NCI-H1105 treated with DMSO at 0.1 percent for 48 hours (cell line): ENCODE data around the gene B4GALNT1.
"Not testable (repeated sequence)": the region's sequence is repeated elsewhere in the genome, so short reads cannot be mapped to it uniquely, and the experiment has no call there.

ENCODE experiments used
- DNase-seq: peaks from one replicate; lab custom pipeline; 2025; lab: John Stamatoyannopoulos, UW

Gene B4GALNT1

GRCh38 chr12:57637364-57637763, 4.4 kb upstream of the B4GALNT1 start:
- no peak for DNase-seq

DNA sequence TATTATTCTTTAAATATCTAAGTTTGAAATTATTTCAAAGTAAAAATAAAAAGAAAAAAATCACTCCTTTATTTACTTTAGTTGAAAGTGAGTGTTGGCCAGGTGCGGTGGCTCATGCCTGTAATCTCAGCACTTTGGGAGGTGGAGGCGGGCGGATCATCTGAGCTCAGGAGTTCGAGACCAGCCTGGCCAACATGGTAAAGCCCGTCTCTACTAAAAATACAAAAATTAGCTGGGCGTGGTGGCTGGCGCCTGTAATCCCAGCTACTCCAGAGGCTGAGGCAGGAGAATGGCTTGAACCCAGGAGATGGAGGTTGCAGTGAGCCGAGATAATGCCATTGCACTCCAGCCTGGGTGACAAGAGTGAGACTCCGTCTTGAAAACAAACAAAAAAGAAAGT, 3.7 kb upstream of the B4GALNT1 start:
- DNase-seq, result not testable (repeated sequence)

DNA sequence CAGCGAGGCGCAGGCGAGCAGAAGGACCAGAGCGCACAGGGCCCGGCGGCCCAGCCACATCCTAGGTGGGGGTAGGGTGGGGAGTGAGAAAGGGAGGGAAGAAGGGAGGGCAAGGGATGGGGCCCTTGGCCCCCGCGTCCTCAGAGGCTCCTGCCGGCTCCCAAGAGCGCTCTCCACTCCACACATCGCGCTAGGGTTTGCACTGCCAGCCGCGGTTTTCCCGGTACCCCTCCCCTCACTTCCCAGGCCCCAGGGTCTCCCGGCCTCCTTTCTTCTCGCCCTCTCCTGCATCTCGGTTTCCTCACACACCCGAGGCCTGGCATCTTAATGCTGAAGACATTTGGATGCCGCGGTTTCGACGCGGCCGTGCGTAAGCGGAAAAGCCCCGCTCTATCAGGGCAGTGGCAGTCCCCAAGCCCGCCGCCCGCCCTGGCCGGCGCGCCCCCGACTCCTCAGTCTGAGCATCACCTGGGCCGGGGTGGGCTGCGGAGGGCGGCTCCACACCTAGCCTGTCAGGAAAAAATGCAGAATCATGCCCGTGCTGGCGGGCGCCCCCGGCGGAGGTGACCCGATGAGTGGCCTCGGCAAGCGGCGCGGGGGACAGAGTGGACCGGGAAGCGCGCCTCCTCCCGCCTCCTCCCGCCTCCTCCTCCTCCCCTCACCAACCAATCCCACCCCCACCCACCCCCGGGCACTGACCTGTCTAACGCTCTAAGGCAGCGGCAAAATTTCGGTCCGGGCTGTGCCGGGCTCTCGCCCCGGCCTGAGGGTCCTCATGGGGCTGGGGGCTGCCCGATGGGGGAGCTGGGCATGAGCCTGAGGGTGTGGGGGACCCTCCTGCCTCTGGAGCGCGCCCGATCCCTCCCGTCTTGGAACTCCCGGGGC, 686 bp downstream of the B4GALNT1 start:
- peak; percentile 17 for DNase-seq

GRCh38 chr12:57631566-57632072, 1.4 kb downstream of the B4GALNT1 start:
- DNase-seq, result no peak

- DNase-seq, result no peak
These were observed 2.0 kb downstream of the B4GALNT1 start for GRCh38 chr12:57630891-57631433.

DNA sequence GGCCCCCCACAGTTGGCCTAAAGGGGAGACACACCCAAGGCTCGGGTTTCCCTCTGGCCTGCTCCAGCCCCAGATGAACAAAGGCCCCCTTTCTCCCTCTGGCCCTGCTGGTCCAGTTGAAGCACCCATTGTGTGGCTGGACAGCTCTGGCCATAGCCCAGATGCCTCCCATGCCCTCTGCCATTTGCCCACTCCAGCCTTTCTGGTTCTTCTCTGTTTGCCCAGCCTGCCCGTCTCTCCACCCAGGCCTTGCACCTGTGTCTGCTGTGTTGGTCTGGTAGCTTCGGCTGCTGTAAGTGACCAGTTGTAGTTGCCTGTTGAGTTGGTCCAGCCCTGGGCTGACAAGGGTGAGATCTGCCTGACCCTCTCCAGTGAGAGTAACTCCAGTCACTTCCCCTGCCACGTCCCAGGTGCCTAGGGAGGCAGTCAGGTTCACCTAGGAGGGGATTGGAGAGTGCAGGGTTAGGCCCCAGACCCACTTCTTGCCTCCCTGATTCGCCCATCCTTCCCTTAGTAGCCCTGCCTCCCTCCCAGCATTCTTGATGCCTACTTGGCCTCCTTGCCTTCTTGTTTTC, 3.0 kb downstream of the B4GALNT1 start:
- DNase-seq, result no peak

DNA sequence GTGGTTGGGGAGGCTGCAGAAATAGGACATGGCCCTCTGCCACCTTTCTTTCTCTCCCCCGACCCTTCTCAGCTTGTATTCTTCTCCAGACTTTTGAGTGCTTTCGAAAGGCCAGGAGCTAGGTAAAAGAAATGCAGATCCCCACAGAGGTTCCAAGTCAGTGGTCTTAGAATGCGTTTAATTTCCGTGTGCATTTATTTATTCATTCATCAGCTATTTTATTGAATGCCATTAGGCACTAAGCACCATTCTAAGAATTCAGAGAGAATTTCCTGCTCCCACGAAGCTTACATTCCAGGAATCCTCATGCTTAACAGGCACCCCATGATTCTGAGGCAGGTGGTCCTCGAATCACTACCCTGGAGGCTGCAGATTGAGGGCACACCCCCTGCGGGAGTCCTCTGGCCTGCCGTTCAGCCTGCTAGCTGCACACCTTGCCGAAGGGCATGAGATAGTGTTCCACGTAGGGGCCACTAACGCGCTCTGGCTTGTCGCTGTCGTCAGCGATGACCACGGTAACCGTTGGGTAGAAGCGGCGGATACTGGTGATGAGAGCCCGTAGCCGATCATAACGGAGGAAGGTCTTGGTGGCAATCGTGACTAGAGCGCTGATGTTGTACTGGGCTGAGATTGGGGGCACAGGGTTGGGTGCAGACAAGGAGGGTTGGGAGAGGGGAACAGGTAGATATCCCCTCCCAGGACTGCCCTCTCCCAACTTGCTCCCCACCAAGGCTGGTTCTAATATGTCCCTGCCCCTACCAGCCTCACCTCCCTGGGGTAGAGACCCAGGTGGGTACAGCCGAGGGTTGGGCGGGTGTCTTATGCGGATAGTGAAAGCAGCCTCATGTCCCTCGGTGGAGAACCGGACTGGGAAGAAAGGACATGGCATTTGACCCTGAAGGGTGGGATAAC, 4.5 kb downstream of the B4GALNT1 start:
- DNase-seq, result no peak

DNA sequence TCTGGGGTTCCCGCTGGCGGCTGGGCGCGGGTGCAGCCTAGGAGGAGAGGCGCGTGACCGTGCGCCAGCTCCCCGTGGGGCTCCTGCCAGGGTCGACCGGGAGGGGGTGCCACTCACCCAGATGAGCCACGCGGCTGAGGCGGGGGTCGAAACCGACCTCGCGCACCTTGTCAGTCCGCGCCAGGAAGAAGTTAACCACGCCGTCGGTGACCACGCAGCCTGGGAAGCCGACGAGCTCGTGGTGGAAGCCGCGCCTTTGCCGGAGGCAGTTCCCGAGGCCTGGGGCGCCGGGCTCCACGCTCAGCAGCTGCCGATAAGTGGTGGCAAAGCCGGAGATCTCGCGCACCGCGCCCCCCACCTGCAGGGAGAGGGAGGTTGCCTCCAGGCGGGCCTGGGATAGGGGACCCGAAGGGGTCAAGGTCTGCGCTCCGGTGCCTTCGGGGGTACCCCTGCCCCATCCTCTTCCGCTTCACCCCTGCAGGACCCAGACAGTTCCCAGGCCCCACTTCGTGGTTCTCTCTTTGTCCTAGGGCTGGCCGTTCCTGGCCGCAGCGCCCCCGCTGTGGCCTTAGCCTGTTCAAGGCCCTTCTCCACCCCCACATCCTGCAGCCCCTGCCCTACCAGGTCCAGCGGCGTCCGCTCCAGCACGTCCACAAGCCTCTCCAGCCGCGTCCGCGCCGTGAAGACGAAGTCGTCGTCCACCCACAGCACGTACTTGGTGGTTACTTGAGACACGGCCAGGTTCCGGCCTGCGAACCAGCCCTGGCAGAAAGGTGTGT, 5.3 kb downstream of the B4GALNT1 start:
- DNase-seq, result no peak

GRCh38 chr12:57626921-57627445, 6.0 kb downstream of the B4GALNT1 start:
- no peak for DNase-seq

DNA sequence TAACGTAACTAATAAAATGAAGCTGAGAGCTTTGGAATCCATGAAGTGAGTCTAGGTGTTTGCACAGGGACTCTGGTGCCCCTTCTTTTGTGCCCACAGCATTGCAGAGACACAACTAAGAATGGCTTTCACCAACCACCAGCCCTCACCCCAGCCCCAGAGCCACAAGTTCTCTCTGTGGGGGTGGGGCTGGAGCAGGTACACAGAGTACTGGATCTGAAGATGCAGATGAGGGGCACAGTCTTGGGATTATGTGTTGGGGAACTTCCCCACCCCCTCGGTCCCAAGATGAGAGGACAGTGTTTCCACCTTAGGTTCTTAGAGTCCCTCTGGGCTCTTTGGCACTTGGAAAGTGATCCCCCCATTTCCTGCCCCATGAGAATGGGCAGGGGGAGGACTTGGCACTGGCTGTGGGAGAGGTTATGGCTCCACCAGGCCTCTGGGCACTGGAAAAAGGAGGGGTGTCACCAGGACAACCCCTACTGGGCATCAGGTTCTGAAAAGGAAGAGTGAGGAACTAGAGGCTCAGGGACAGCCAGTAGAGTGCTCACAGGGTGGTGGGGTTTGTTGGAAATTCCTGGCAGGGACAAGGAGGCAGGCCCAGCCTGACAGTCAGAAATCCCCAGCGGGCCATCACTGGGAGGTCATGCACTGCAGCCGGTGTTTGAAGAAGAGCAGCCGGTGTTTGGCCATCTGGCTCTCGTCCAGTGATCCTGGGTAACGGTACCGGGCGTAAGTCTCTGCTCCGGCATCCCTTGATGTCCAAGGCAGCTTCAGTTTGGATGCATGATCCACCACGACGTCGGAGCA, 6.7 kb downstream of the B4GALNT1 start:
- no peak for DNase-seq

GRCh38 chr12:57625261-57626032, 7.6 kb downstream of the B4GALNT1 start:
- DNase-seq, result no peak

DNA sequence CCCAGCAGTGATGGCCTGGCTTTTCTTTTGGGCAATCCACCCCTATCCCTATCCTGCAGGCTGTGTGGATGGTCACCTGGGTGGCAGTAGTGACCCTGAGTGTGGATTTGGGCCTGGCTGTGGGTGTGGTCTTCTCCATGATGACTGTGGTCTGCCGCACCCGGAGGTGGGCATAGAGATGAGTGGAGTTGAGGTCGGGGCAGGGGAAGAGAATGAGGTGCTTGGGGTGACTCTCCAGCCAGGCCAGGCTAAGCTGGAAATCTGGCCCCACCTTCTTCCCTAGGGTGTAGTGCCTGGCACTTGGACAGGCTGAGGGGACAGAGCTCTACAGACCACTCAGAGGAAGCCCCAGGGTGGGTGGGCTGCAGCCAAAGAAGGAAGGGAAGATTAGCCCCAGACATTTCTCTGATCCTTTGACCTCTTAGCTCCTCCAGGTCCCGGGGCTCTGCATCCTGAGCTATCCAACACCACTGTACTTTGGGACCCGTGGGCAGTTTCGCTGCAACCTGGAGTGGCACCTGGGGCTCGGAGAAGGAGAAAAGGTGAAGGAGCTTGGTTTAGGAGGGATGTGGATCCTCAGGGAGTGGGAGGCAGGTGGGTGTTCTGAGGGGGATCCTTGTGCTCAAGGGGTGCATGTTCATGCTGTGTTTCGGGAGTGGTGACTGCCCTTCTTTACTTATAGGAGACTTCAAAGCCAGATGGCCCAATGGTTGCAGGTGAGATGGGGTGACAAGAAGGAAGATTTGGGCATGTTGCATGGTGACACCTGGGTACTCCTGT, 8.4 kb downstream of the B4GALNT1 start:
- no peak for DNase-seq

DNA sequence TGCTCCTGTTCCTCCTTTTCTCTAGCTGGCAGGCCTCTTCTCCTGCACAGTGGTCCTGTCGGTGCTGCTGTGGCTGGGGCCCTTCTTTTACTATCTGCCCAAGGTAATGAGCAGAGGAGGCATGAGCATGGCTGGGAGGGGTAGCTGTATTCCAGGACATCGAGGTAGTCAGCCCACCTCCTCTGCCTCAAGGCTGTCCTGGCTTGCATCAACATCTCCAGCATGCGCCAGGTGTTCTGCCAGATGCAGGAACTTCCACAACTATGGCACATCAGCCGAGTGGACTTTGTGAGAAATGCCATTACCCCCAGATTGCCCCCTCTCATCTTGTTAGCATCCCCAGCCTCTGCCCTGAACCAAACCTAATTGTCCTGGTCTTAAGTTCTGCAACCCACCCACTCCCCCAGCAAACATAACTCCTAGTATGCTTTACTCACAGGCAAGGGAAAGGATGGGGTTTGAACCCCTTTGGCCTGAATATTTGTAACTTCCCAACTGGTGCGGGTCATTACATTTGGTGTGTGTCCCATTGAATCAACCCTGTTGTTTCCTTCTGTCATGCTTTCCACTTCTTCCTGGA, 9.1 kb downstream of the B4GALNT1 start:
- no peak for DNase-seq

- no peak for DNase-seq
These were observed 9.6 kb downstream of the B4GALNT1 start for GRCh38 chr12:57623385-57623784.

DNA sequence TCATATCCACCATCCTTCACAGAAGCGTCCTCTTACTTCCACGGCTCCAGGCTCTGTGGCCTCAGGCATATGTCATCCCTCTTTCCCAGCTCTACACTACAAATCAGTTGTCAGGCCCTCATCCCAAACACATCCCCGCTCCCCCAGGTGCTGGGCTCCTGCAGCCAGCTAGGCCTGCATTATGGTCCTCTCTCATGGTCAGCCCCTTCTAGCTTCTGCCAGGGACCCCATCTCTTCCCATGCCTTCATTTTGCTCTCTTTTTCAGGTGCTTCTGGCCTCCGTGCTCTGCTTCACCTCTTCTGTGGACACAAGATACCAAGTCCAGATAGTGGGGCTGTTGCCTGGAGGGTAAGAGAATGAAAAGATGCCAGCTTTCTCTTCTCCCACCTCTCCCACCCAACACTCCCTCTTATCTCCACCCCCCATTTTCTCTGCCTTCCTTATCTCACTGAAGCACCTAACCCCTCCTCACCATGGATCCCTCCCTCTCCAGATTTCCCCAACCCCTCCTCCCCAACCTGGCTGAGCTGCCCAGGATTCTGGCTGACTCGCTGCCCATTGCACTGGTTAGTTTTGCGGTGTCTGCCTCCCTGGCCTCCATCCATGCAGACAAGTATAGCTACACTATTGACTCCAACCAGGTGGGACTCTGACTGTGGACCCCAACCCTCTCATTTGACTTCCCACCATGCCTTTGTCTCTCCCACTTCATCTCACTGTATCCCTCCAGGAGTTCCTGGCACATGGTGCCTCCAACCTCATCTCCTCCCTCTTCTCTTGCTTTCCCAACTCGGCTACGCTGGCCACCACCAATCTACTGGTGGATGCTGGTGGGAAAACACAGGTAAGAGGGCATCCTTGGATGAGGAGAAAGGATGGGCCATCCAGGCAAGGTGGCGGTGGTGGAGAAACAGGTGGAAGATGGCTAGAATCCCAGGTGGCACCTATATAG, 10.4 kb downstream of the B4GALNT1 start:
- DNase-seq, result no peak

GRCh38 chr12:57621497-57622292, 11.3 kb downstream of the B4GALNT1 start:
- peak; percentile 25 for DNase-seq
